ENCODE results near the gene ZC3HAV1L. TPM values are rescaled to one million over a fixed set of nuclear protein-coding genes. Genes with fewer than 3 reads are reported as not detected.
A peak's percentile ranks its signal among the peaks of the same experiment; 100 is the strongest.

The ZC3HAV1L gene
- polyA plus RNA-seq, 2 of the 4 experiments (the other 2 are of a cell fraction), result 8.8 to 15.6 TPM

GRCh38 chr7:138981332-138982203, 54.3 kb downstream of the ZC3HAV1L start, which contains the start of gene KIAA1549:
Gene KIAA1549 (minus strand): TSS chr7:138981389. CDS start chr7:138981269, 120 bp downstream.
- DNase-seq (ENCODE audit: low read depth in 1 of 2, low spot score in 1 of 2) (peak; percentile 67 to 72), ATAC-seq (peak; percentile 83 to 92), FAIRE-seq (no peak)
- H3K4me2 ChIP-seq, result peak within 1 kb of the TSS; percentile 100
- peak within 1 kb of the TSS; percentile 90 to 99 for H3K27ac ChIP-seq
- WGBS (ENCODE audit: missing lambda C conversion rate), result 34% methylated on average over 10 of the region's 105 CpGs
- peak within 1 kb of the TSS; percentile 86 for H3K4me3 ChIP-seq
- no peaks in the 10 kb centered on the region for H3K9me3 ChIP-seq
- ChIA-PET CTCF (interaction anchor here (0.7 to 4.6 kb wide), 8 partner anchors 14 to 100 kb away, joined by 3 to 27 read pairs (median 4); no protein-coding TSS in a partner anchor), POLR2A (interaction anchor here (1.0 to 1.9 kb wide), 3 partner anchors 91 to 103 kb away, joined by 3 to 5 read pairs (median 5); no protein-coding TSS in a partner anchor)
- peaks cover 23% of the 10 kb centered on the region for H3K4me1 ChIP-seq
- TF ChIP-seq CHD4 (IDR thresholded peaks at IDR 0.05; ENCODE audit: borderline replicate concordance), result no peak
- no peak for TF ChIP-seq HES2 (IDR thresholded peaks at IDR 0.05)
- TF ChIP-seq, protein P1, sequence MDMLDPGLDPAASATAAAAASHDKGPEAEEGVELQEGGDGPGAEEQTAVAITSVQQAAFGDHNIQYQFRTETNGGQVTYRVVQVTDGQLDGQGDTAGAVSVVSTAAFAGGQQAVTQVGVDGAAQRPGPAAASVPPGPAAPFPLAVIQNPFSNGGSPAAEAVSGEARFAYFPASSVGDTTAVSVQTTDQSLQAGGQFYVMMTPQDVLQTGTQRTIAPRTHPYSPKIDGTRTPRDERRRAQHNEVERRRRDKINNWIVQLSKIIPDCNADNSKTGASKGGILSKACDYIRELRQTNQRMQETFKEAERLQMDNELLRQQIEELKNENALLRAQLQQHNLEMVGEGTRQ (IDR thresholded peaks at IDR 0.05), result no peak
- no peak for TF ChIP-seq RCOR1 (IDR thresholded peaks at IDR 0.05; ENCODE audit: low read depth, low read length)
- no peak for TF ChIP-seq HEYL (CRISPR knock-in tag; IDR thresholded peaks at IDR 0.05)
- no peak for TF ChIP-seq KDM5A (IDR thresholded peaks at IDR 0.05)
- TF ChIP-seq NR3C1 (IDR thresholded peaks at IDR 0.05), result no peak
- TF ChIP-seq CTCF (IDR thresholded peaks at IDR 0.05), result peak; percentile 68
- TF ChIP-seq PHF8 (IDR thresholded peaks at IDR 0.05; ENCODE audit: borderline replicate concordance, low read depth), result peak; percentile 78
- no peak for TF ChIP-seq EHMT2 (IDR thresholded peaks at IDR 0.05; ENCODE audit: low read depth)
- TF ChIP-seq NPAS2 (CRISPR knock-in tag; IDR thresholded peaks at IDR 0.05; ENCODE audit: borderline replicate concordance), result no peak
- TF ChIP-seq ELK1 (IDR thresholded peaks at IDR 0.05; ENCODE audit: low read depth, low read length), result no peak
- TF ChIP-seq RAD21 (conservative IDR thresholded peaks at IDR 0.05 in 1 of 2, IDR thresholded peaks at IDR 0.05 in 1 of 2), result no peak; a peak in 2 of 5 replicates
- peak in 1 of 2 experiments; percentile 56; a peak in 2 of 5 replicates for TF ChIP-seq JUN (IDR thresholded peaks at IDR 0.05)
- no peak; the same call in 1 of the 2 replicates for TF ChIP-seq RNF2 (IDR thresholded peaks at IDR 0.05; ENCODE audit: borderline replicate concordance, low read depth)
- no peak for TF ChIP-seq RFX5 (IDR thresholded peaks at IDR 0.05)
- TF ChIP-seq, protein P2, sequence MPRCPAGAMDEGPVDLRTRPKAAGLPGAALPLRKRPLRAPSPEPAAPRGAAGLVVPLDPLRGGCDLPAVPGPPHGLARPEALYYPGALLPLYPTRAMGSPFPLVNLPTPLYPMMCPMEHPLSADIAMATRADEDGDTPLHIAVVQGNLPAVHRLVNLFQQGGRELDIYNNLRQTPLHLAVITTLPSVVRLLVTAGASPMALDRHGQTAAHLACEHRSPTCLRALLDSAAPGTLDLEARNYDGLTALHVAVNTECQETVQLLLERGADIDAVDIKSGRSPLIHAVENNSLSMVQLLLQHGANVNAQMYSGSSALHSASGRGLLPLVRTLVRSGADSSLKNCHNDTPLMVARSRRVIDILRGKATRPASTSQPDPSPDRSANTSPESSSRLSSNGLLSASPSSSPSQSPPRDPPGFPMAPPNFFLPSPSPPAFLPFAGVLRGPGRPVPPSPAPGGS (IDR thresholded peaks at IDR 0.05), result peak; percentile 25; the same call in 1 of the 3 replicates
- no peak for TF ChIP-seq MAFK (IDR thresholded peaks at IDR 0.05; ENCODE audit: partially characterized antibody)
- no peak for TF ChIP-seq HOXA7 (CRISPR knock-in tag; IDR thresholded peaks at IDR 0.05)
- TF ChIP-seq RARB (CRISPR knock-in tag; IDR thresholded peaks at IDR 0.05), result no peak
- TF ChIP-seq, protein P3, sequence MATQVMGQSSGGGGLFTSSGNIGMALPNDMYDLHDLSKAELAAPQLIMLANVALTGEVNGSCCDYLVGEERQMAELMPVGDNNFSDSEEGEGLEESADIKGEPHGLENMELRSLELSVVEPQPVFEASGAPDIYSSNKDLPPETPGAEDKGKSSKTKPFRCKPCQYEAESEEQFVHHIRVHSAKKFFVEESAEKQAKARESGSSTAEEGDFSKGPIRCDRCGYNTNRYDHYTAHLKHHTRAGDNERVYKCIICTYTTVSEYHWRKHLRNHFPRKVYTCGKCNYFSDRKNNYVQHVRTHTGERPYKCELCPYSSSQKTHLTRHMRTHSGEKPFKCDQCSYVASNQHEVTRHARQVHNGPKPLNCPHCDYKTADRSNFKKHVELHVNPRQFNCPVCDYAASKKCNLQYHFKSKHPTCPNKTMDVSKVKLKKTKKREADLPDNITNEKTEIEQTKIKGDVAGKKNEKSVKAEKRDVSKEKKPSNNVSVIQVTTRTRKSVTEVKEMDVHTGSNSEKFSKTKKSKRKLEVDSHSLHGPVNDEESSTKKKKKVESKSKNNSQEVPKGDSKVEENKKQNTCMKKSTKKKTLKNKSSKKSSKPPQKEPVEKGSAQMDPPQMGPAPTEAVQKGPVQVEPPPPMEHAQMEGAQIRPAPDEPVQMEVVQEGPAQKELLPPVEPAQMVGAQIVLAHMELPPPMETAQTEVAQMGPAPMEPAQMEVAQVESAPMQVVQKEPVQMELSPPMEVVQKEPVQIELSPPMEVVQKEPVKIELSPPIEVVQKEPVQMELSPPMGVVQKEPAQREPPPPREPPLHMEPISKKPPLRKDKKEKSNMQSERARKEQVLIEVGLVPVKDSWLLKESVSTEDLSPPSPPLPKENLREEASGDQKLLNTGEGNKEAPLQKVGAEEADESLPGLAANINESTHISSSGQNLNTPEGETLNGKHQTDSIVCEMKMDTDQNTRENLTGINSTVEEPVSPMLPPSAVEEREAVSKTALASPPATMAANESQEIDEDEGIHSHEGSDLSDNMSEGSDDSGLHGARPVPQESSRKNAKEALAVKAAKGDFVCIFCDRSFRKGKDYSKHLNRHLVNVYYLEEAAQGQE (IDR thresholded peaks at IDR 0.05), result no peak
- no peak for TF ChIP-seq HDAC2 (IDR thresholded peaks at IDR 0.05)
- no peak for TF ChIP-seq ZSCAN20 (CRISPR knock-in tag; IDR thresholded peaks at IDR 0.05)
- no peak for TF ChIP-seq POLR2A (IDR thresholded peaks at IDR 0.05; ENCODE audit: low read length)
- TF ChIP-seq SMC3 (IDR thresholded peaks at IDR 0.05), result peak; percentile 65
- no peak for TF ChIP-seq GATA3 (IDR thresholded peaks at IDR 0.05; ENCODE audit: borderline replicate concordance)
- no peak for TF ChIP-seq HOXB5 (CRISPR knock-in tag; IDR thresholded peaks at IDR 0.05)
- TF ChIP-seq POLR2AphosphoS2 (conservative IDR thresholded peaks at IDR 0.05; ENCODE audit: low read length), result no peak
- no peak for TF ChIP-seq MAZ (IDR thresholded peaks at IDR 0.05; ENCODE audit: borderline replicate concordance, low read depth, low read length)
- TF ChIP-seq CBX2 (IDR thresholded peaks at IDR 0.05; ENCODE audit: borderline replicate concordance, low read depth), result no peak
- no peak for TF ChIP-seq CHD2 (IDR thresholded peaks at IDR 0.05; ENCODE audit: low read length, partially characterized antibody)
